H9 (cell line): ENCODE results near the gene EHBP1. TPM values are rescaled to one million over a fixed set of nuclear protein-coding genes. Genes with fewer than 3 reads are reported as not detected.

Source experiments
- DNase-seq: peaks from one replicate; pipeline ENCODE4 v3.0.0-alpha.2; 2017
- H2AFZ ChIP-seq: one replicate; pipeline ENCODE4 v1.6.1; 2013; ENCODE audit warnings: mild to moderate bottlenecking, low read length, control low read depth, moderate library complexity
- H2AK5ac ChIP-seq: 2 replicates; pipeline ENCODE4 v1.6.1; 2013; ENCODE audit warnings: low read length, control low read depth, mixed read lengths; ENCODE audit not compliant: insufficient read length
- H2BK120ac ChIP-seq: one replicate; pipeline ENCODE4 v1.6.1; 2013; ENCODE audit warnings: low read depth, mild to moderate bottlenecking, low read length, control low read depth, inconsistent platforms; ENCODE audit not compliant: poor library complexity, severe bottlenecking
- H2BK12ac ChIP-seq: 2 replicates; pipeline ENCODE4 v1.6.1; 2013; ENCODE audit warnings: low read length, control low read depth, mixed read lengths, low read depth; ENCODE audit not compliant: insufficient read length
- H2BK15ac ChIP-seq: 2 replicates; pipeline ENCODE4 v1.6.1; 2013; ENCODE audit warnings: low read depth, low read length, control low read depth
- H2BK20ac ChIP-seq: one replicate; pipeline ENCODE4 v1.6.1; 2013; ENCODE audit warnings: low read depth, mild to moderate bottlenecking, low read length, control low read depth, inconsistent platforms; ENCODE audit not compliant: poor library complexity, severe bottlenecking
- H2BK5ac ChIP-seq: 2 replicates; pipeline ENCODE4 v1.6.1; 2013; ENCODE audit warnings: low read length, control low read depth, mixed read lengths; ENCODE audit not compliant: insufficient read length
- H3K14ac ChIP-seq: 2 replicates; pipeline ENCODE4 v1.6.1; 2013; ENCODE audit warnings: low read length, control low read depth; ENCODE audit not compliant: insufficient read depth
- H3K18ac ChIP-seq: 2 replicates; pipeline ENCODE4 v1.6.1; 2013; ENCODE audit warnings: low read depth, mild to moderate bottlenecking, mixed read lengths, low read length, control low read depth; ENCODE audit not compliant: insufficient read length
- H3K23ac ChIP-seq: 2 replicates; pipeline ENCODE4 v1.6.1; 2013; ENCODE audit warnings: low read length, control low read depth, mixed read lengths, low read depth; ENCODE audit not compliant: insufficient read length
- H3K23me2 ChIP-seq: 2 replicates; pipeline ENCODE4 v1.6.1; 2013; ENCODE audit warnings: low read depth, mild to moderate bottlenecking, mixed read lengths, low read length, control low read depth; ENCODE audit not compliant: insufficient read length, poor library complexity, severe bottlenecking
- H3K27ac ChIP-seq: 2 replicates; pipeline ENCODE4 v1.5.1; 2013; ENCODE audit warnings: low read length, control low read depth, mixed read lengths, low read depth; ENCODE audit not compliant: insufficient read length
- H3K27me3 ChIP-seq: 2 replicates; pipeline ENCODE4 v1.6.1; 2013; ENCODE audit warnings: low read length, control low read depth, inconsistent platforms; ENCODE audit not compliant: insufficient read depth
- H3K4ac ChIP-seq: 2 replicates; pipeline ENCODE4 v1.6.1; 2013; ENCODE audit warnings: low read depth, mild to moderate bottlenecking, control low read depth, inconsistent platforms, low read length, moderate library complexity
- H3K4me1 ChIP-seq: 2 replicates; pipeline ENCODE4 v1.6.1; 2013; ENCODE audit warnings: low read length, control low read depth, inconsistent platforms; ENCODE audit not compliant: insufficient read depth
- H3K4me2 ChIP-seq: 2 replicates; pipeline ENCODE4 v1.6.1; 2013; ENCODE audit warnings: low read length, control low read depth, mixed read lengths; ENCODE audit not compliant: insufficient read length, insufficient read depth
- H3K56ac ChIP-seq: 2 replicates; pipeline ENCODE4 v1.6.1; 2013; ENCODE audit warnings: low read depth, mild to moderate bottlenecking, mixed read lengths, low read length, control low read depth; ENCODE audit not compliant: insufficient read length
- H3K79me1 ChIP-seq: 2 replicates; pipeline ENCODE4 v1.6.1; 2013; ENCODE audit warnings: low read depth, mild to moderate bottlenecking, moderate library complexity, low read length, control low read depth, inconsistent platforms; ENCODE audit not compliant: insufficient read depth, poor library complexity, severe bottlenecking
- H3K79me2 ChIP-seq: 2 replicates; pipeline ENCODE4 v1.6.1; 2013; ENCODE audit warnings: low read length, control low read depth, inconsistent platforms; ENCODE audit not compliant: insufficient read depth
- H3K9ac ChIP-seq: 2 replicates; pipeline ENCODE4 v1.6.1; 2013; ENCODE audit warnings: low read length, control low read depth, mixed read lengths; ENCODE audit not compliant: insufficient read length; ENCODE audit errors: extremely low read depth
- H3K9me3 ChIP-seq: one replicate; pipeline ENCODE4 v1.6.1; 2013; ENCODE audit warnings: low read depth, low read length, inconsistent platforms; ENCODE audit not compliant: control insufficient read depth
- H3T11ph ChIP-seq: one replicate; pipeline ENCODE4 v1.6.1; 2013; ENCODE audit warnings: mild to moderate bottlenecking, low read length, control low read depth, inconsistent platforms
- H4K20me1 ChIP-seq: one replicate; pipeline ENCODE4 v1.6.1; 2013; ENCODE audit not compliant: control insufficient read depth, insufficient read length, insufficient read depth
- H4K5ac ChIP-seq: 2 replicates; pipeline ENCODE4 v1.6.1; 2013; ENCODE audit warnings: low read depth, mild to moderate bottlenecking, mixed read lengths, low read length, control low read depth; ENCODE audit not compliant: insufficient read length
- H4K8ac ChIP-seq: replicated peaks from 2 replicates; pipeline ENCODE4 v1.6.1; 2013; ENCODE audit warnings: low read length, control low read depth, mixed read lengths, low read depth; ENCODE audit not compliant: insufficient read length
- H4K91ac ChIP-seq: 2 replicates; pipeline ENCODE4 v1.6.1; 2013; ENCODE audit warnings: low read depth, mild to moderate bottlenecking, moderate library complexity, mixed read lengths, low read length, control low read depth; ENCODE audit not compliant: insufficient read length
- H3K27ac Mint-ChIP-seq, 3 experiments: 2 replicates in 2 of 3; 3 replicates in 1 of 3; pipeline ENCODE4 v1.8.0; 2020 to 2021; ENCODE audit warnings: mixed read lengths in 3 of 3, mild to moderate bottlenecking in 1 of 3, moderate library complexity in 1 of 3
- H3K27me3 Mint-ChIP-seq: 2 replicates; pipeline ENCODE4 v1.8.0; 2021; ENCODE audit warnings: low read depth, mild to moderate bottlenecking, moderate library complexity, mixed read lengths
- H3K36me3 Mint-ChIP-seq, 3 experiments: 2 replicates in 2 of 3; 3 replicates in 1 of 3; pipeline ENCODE4 v1.8.0; 2020 to 2021; ENCODE audit warnings: low read depth in 3 of 3, mixed read lengths in 3 of 3; ENCODE audit not compliant: insufficient read depth in 1 of 3
- H3K4me1 Mint-ChIP-seq, 2 experiments: 2 replicates each; pipeline ENCODE4 v1.8.0; 2020; ENCODE audit warnings: mixed read lengths in 2 of 2
- H3K4me3 Mint-ChIP-seq, 2 experiments: 2 replicates in 1 of 2; 3 replicates in 1 of 2; pipeline ENCODE4 v1.8.0; 2020 to 2021; ENCODE audit warnings: mild to moderate bottlenecking in 2 of 2, mixed read lengths in 2 of 2, moderate library complexity in 1 of 2
- H3K9me3 Mint-ChIP-seq, 2 experiments: 2 replicates in 1 of 2; 3 replicates in 1 of 2; pipeline ENCODE4 v1.8.0; 2020; ENCODE audit warnings: mild to moderate bottlenecking in 2 of 2, mixed read lengths in 2 of 2, moderate library complexity in 1 of 2
- CTCF ChIP-seq: fragments of 200-600 bp; sonication (generic); conservative IDR thresholded peaks from 3 replicates; pipeline ENCODE4 v1.8.0; 2021; ENCODE audit warnings: antibody characterized with exemption, mild to moderate bottlenecking
- WGBS: extraction: QIAGEN DNeasy Blood & Tissue Kit; methylation state at CpG from one replicate; pipeline ENCODE4 v1.1.7; 2013; ENCODE audit warnings: missing lambda C conversion rate, low lambda C conversion rate, mixed read lengths; ENCODE audit not compliant: insufficient read length; ENCODE audit errors: extremely low coverage; 5-methylcytosine and 5-hydroxymethylcytosine counted together
- total RNA-seq: library from RNA; stranded (reverse); gene quantifications from 2 replicates; pipeline ENCODE4 v1.2.1, GENCODE V29; 2021

EHBP1 gene
- total RNA-seq, 1 experiment from 2014 or later, result 35.6 TPM

DNA sequence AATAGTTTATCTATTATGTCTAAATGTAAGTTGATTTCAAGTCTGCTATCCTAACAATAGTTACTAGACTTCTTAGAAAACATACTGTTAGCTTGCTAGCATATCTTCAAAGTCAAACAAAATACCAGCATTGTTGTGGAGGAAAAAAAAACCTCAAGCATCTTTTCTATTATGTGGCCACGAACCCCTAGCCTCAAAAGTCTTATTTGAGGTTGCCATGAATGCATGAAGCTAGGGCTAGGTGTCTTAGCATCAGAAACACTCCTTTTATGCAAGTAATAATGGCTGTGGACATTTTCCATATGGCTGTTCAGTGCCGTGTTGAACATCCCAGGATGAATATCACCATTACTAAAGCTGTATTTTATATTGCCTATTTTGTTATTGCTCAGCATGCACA lies 258.5 kb downstream of the EHBP1 start:
- no peak overlapping the region for H3K4ac ChIP-seq
- H3K23me2 ChIP-seq, result no peaks in the 10 kb centered on the region
- no peak overlapping the region for H3K27ac ChIP-seq
- Mint-ChIP-seq H3K27me3 (no peaks in the 10 kb centered on the region), H3K4me3 (no peak overlapping the region), H3K4me1 (peaks cover 0 to 3% of the 10 kb centered on the region in 2 experiments; a peak in 1 of 4 replicates), H3K9me3 (no peaks in the 10 kb centered on the region), H3K27ac (no peak overlapping the region), H3K36me3 (no peaks in the 10 kb centered on the region)
- WGBS, result no CpG with 5 or more reads among the region's 2 CpGs
- H4K20me1 ChIP-seq, result no peaks in the 10 kb centered on the region
- H2BK120ac ChIP-seq, result no peak overlapping the region
- no peaks in the 10 kb centered on the region for H3K27me3 ChIP-seq
- no peak overlapping the region for H2BK5ac ChIP-seq
- H4K8ac ChIP-seq, result no peak overlapping the region
- no peak overlapping the region for H3T11ph ChIP-seq
- no peak overlapping the region for H3K18ac ChIP-seq
- H4K91ac ChIP-seq, result no peak overlapping the region
- H3K79me1 ChIP-seq, result no peaks in the 10 kb centered on the region
- no peaks in the 10 kb centered on the region for H3K9me3 ChIP-seq
- no peak overlapping the region for H3K23ac ChIP-seq
- no peak overlapping the region for H4K5ac ChIP-seq
- H3K9ac ChIP-seq, result no peak overlapping the region
- H2AK5ac ChIP-seq, result no peak overlapping the region
- no peak for DNase-seq
- H3K4me1 ChIP-seq, result no peaks in the 10 kb centered on the region
- no peak overlapping the region for H2AFZ ChIP-seq
- no peaks in the 10 kb centered on the region for H3K79me2 ChIP-seq
- H3K4me2 ChIP-seq, result no peak overlapping the region
- TF ChIP-seq CTCF, result no peak
- no peak overlapping the region for H2BK20ac ChIP-seq
- H3K56ac ChIP-seq, result no peak overlapping the region
- H2BK15ac ChIP-seq, result no peak overlapping the region
- no peak overlapping the region for H3K14ac ChIP-seq
- H2BK12ac ChIP-seq, result no peak overlapping the region
